NCI-H345 treated with DMSO at 0.1 percent for 48 hours (cell line): ENCODE results near the gene GPR176.

ENCODE experiments used
- DNase-seq: peaks from one replicate; lab custom pipeline; 2025; ENCODE audit not compliant: unreplicated experiment; lab: John Stamatoyannopoulos, UW

Gene GPR176

DNA sequence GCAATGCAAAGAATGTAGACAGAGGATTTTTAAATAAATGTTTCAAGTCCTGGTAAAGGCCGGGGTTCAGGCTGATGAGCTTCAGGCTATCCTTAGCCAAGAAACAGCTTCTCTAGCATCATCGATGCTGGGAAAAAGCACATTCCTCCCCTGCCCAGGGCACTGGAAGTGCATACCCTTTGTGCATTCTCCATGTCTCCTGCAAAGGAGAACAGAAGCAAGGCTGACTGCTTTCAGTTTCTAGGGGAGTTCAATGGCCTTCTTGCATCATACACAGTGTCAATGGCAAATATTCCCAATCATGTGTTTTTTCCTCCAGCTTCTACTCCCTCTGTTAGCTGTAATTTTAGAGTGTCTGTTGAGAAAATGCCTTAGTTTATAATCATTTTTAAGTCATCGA, 59.9 kb downstream of the GPR176 start:
- DNase-seq, result no peak

- no peak for DNase-seq
These were observed 60.4 kb downstream of the GPR176 start for GRCh38 chr15:39859636-39860035.

GRCh38 chr15:39857132-39857531, 62.9 kb downstream of the GPR176 start:
- DNase-seq, result no peak

DNA sequence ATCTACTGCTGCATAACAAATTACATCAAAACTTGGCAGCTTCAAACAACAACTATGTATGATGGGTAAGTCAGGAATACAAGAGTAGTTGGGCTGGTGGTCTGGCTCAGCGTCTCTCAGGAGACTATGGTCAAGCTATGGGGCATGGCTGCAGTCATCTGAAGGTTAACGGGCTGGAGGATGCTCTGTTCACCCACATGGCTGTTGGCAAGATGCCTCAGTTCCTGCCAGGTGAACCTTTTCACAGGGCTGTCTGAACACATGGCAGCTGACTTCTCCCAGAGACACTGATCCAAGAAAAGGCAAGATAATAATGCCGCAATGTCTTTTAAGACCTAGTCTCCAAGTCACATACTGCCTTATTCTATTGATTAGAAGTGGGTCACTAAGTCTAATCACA, 63.7 kb downstream of the GPR176 start:
- DNase-seq, result no peak

- DNase-seq, result no peak
These were observed 64.7 kb downstream of the GPR176 start for GRCh38 chr15:39855400-39855799.

DNA sequence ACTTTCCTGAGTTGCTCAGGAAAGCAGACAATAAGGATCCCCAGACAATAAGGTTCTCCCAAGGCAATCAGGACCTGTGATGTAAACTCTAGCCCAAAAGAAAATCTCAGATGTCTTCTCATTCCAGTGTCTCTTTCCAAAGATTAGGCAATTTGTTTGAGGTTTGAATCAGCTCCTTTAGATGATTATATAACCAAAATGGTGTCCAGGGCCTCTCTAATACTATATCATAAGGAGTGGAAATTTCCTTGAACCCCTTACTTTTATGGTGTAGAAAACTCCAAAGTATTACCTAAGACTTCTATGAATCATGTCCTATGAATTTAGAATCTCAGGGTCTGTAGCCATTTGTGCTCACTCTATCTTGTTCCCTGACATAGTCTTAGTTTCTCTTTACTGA, 65.9 kb downstream of the GPR176 start:
- DNase-seq, result no peak

DNA sequence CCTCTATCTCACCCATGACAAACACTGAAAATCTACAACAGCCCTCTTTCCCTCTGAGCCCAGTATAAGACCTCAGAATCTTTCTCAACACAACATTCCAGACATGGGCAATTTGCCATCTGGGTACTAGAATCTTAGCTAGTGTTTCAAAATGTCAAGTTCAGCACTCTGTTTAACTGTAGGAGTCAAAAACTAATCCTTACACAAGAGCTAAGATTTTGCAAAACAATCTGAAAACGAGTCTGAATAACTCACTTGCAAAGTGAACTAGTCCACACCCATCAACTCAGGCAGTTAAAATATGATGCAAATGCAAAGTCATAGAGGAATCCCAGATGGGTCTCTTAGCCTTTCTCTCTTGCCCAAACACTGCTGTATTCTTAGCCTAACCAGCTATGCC, 67.8 kb downstream of the GPR176 start:
- no peak for DNase-seq

- no peak for DNase-seq
These were observed 68.5 kb downstream of the GPR176 start for GRCh38 chr15:39851500-39852092.

DNA sequence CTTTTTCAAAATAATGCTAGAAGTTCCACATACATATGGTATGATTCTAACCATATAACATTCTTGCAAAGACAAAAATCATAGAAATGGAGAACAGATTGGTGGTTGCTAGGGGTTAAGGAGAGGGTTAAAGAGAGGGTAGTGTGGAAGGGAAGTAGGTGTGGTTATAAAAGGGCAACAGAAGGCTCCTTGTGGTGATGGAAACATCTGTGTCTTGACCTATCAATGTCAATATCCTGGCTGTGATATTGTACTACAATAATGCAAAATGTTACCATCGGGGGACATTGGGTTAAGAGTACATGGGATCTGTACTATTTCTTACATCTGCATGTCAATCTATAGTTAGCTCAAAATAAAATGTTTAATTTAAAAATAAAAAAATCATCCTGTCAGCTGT, 69.6 kb downstream of the GPR176 start:
- no peak for DNase-seq

- DNase-seq, result no peak
These were observed 74.0 kb downstream of the GPR176 start for GRCh38 chr15:39846108-39846507.

DNA sequence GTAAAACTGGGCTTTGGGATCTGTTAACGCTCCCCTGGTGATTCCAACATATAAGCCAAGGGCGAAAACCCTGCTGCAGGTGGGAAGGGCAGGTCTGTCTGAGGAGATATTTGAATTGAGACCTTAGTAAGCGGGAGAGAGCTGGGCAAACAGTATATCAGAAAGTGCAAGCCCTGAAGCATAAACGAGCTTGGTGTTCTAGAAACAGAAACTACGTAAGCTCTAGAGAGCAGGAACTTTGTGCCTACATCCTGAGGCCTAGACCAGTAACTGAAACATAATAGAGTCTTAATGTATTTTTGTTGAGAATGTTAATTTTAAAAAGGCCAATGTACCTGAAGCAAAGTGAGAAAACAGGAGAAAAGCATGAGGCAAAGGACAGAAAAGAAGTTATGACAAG, 74.5 kb downstream of the GPR176 start:
- no peak for DNase-seq

DNA sequence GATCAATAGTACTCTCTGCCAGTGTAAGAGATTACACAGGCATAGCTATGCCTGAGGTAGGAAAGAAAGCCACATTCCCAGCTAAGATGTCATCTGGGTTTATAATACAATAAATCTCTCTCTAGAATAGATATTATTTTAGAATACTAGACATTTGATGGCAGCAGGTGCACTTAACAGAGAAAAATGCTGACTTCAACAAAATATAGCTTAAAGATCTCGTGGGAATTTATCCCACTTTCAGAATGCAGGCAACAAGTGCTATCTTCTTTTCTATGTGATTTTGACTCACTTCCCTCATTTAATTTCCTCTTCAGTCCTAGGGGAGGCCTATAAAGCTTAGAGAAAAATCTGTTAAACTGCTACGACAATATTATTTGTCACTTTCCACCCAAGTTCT, 76.5 kb downstream of the GPR176 start:
- DNase-seq, result no peak

- no peak for DNase-seq
These were observed 82.6 kb downstream of the GPR176 start for GRCh38 chr15:39837454-39837853.

DNA sequence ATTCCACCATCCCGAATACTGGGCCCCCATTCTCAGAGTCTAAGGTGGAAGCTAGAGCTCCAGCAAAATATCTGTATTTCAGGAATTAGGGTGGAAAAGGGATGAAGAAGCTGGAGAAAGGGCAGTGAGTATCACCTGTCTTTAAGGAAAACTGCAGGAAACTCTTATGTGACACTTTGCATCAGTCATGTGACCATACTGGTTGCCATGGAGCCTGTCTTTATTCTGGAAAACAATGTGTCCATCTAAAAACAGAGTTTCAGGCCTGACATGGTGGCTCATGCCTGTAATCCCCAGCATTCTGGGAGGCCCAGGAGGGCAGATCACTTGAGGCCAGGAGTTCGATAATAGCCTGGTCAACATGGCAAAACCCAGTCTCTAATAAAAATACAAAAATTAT, 84.5 kb downstream of the GPR176 start:
- no peak for DNase-seq

- no peak for DNase-seq
These were observed 85.8 kb downstream of the GPR176 start for GRCh38 chr15:39834256-39834655.

GRCh38 chr15:39833515-39833981, 86.5 kb downstream of the GPR176 start:
- DNase-seq, result peak; percentile 33

DNA sequence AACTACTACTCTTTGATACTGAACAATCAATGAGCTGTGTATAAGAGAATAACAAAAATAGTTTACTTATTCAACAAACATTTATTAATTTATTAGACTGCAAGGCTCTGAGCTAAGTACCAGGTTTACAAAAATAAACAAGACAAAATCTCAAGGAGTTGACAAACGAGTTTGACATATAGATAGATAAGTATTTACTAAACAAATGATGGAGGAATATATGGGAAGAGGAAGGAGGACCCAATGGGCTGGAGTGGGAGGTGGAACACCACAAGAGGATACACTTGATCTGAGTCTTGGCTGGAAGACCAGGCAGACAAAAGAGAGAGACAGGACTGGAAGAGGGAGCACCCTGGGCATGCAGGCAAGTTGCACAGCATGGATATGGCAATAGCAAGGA, 89.9 kb downstream of the GPR176 start:
- DNase-seq, result no peak

GRCh38 chr15:39828374-39828931, 91.6 kb downstream of the GPR176 start:
- DNase-seq, result no peak

GRCh38 chr15:39826975-39827374, 93.1 kb downstream of the GPR176 start:
- DNase-seq, result no peak

DNA sequence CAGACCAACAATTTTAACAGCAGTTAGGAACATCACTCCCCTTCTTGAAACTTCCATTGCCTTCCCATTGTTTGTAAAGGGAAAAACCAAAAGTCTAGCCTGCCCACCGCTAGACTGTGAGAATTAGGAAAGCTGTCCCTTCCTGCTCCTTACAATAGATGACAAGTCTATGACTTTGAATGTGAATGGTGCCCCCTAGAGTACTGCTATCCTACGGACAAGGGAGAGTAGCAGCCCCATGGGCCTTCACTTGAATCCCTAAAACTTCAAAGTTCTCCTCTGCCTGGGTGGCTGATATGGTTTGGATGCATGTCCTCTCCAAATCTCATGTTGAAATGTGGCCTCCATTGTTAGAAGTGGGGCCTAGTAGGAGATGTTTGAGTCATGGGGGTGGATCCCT, 96.4 kb downstream of the GPR176 start:
- no peak for DNase-seq

- DNase-seq, result no peak
These were observed 99.9 kb downstream of the GPR176 start for GRCh38 chr15:39820050-39820602.

DNA sequence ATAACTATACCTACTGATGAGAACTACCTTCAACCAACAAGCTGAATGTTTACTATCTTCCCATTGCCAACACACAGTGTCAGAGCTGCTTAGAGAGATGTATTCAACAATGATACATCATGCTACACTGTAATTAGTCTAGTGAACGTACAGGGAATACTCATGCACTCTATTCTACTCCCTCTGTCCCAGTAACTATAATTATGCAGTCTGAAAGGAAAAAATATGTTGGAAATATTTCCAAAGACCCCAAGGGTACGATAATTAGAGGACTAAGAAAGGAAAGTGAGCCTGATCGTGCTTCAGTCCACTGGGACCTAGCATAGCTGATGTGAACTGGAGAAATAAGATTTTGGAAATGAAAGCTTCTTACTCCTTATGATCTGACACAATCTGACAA, 100.5 kb downstream of the GPR176 start:
- no peak for DNase-seq

DNA sequence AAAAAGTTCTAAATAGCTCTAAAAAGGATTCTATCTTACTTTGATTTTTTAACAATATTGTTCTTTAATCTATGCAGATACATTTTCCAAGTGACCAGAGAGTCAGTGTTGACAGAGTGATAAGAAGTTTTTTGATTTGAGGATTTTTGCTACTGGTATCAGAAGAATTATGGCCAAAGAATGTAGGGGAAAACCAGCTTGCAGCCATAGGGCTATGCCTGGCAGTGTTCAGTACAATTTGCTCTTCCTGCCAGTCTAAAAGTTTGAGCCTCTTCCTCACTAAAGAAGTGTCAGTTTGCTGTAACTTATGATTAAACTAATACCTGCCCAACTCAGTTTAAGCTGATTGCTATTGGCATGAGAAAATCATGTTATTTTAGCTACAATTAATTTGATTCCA, 102.2 kb downstream of the GPR176 start:
- no peak for DNase-seq
